GM19463 (cell line): ENCODE data around the gene NKX2-8.

Source experiments
- ATAC-seq: cut with Tn5 transposase; IDR thresholded peaks from one replicate; pipeline ENCODE4 v1.9.1; 2021; ENCODE audit warnings: mild to moderate bottlenecking, moderate library complexity; ENCODE audit not compliant: unreplicated experiment

NKX2-8 gene

GRCh38 chr14:36582011-36582873 lies at the start of gene NKX2-8:
Gene NKX2-8 (minus strand): TSS chr14:36582614. CDS start chr14:36582389, 225 bp downstream.
- no peak for ATAC-seq

DNA sequence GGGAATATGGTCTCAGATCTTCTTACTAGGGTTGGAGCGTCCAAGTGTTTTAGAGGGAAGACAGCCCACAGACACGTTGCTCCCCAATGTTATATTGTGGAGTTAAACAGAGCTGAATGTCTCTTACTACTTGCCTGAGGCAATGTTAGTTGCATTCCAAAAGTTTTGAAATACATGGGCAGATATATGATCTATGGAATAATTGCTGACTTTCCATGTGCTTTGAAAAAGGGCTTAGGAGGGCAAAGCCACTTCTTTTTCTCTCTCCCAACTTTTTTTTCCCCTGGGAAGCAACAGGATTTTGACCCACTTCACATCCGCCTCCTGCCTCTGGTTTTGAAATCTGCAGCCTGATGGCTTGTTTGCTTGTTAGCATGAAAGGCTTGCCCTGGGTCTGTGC lies 45.6 kb upstream of the NKX2-8 start:
- ATAC-seq = no peak

DNA sequence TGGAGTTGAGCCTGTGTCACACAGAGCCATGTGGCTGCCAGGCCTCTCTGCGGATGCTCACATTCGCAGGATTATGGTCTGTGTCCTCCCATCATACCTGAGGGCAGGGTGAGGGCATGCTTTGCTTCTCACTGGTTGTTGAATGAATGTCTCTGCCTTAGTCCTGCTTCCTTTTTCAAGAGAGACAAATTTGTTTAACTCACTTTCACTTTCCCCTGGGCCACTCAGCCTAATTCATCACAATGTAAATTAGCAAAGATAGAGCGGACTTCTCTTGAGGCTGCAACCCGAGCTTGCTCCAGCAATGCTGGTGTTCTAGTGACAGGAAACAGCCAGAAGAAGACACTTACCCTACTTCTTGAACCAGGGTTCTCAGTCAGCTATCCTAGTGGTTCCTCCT lies 43.7 kb upstream of the NKX2-8 start:
- no peak for ATAC-seq

DNA sequence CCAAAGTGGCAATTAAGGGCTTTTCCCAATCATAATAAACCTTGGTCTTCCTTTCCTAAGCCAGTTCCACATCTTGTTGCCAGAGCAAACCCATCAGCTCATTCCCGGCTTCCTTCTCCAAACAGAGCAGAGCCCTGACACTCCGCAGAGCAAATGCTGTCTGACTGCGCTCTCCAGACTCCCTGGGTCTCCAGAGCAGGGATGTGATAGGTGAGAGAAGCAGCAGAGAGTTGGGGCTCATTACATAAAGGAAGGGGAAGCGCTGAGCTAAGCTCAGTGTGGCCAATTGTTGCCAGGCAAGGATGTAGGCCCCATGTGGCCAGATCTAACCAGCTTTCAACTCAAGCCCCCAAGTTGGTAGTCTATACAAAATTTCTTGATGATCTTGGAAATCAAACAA lies 43.0 kb upstream of the NKX2-8 start:
- no peak for ATAC-seq

DNA sequence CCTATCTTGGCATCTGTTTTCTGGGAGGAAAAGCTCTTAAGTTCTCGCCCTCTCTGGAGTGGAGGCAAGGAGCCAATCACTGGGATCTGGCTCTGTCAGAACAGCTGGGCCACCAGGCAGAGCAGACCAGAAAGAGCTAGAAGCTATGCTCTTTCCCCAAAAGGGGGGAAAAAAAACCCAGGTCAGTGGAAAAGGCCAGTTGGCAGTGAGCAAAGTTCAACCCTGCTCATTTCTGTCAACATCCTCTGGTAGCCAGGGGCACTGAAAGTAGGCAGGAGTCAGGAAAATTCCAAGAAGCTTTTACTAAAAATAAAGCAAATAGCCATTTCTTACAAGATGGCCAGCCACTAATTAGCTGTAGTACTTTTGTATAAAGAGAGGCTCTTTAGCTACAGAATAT lies 42.6 kb upstream of the NKX2-8 start:
- ATAC-seq = no peak

DNA sequence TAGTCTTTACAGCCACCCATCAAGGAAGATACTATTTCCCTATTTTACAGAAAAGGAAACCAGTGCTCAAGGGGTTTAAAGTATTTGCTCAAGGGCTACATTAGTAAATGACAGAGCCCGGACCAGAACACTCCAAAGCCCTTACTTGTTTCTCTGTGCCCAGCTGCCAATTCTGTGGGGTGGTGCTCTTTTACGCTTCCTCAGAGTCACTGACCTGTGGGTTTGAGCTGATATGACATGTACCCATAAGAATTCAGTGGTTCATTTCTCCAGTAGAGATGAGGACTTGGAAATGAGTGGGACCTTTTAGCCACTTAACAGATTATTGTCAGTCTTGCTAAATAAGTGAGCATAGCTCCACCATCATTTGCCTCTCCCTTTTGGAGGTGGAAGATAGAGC lies 37.4 kb upstream of the NKX2-8 start:
- ATAC-seq = no peak

DNA sequence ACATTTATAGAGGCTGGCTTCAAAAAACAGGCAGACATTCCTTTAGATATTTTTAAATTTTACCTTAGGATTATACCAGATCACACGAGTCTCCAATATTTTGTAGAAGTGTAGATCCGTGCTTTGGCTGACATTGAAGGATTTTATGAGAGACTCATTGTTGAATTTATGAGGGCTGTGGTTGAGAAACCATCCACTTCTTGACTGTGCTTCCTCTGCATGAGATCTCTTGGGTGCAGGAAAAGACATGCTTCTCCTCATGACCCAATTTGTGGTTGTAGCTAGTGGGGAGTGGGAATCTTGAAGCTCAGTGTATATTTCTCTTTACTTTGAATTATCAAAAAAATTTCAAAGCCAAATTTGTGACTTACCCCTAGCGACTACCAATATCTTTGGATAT lies 36.7 kb upstream of the NKX2-8 start:
- no peak for ATAC-seq

DNA sequence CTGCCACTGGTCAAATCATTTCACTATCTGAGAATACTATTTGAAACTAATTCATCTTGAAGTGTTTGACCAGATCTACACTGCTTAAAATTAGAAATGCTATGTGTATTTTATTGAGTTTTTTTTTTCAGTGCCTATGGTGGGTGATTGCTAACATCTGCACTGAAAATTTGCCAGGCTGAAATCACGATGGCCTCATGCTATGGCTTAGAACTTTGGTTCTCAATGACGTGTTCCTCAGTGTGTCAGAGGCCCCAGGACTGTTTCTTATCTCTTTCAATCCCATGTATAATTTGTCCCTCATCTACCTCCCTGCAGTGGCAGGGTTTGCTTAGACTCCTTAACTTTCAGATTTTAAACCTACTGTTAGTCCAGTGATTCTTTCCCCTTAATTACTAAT lies 36.2 kb upstream of the NKX2-8 start:
- ATAC-seq = no peak

- no peak for ATAC-seq
These were observed 35.4 kb upstream of the NKX2-8 start for GRCh38 chr14:36617824-36618223.

GRCh38 chr14:36605506-36605857 lies 23.1 kb upstream of the NKX2-8 start:
- no peak for ATAC-seq

GRCh38 chr14:36604757-36605505 lies 22.5 kb upstream of the NKX2-8 start:
- peak; percentile 66 for ATAC-seq

- no peak for ATAC-seq
These were observed 18.0 kb upstream of the NKX2-8 start for GRCh38 chr14:36600431-36600830.

- no peak for ATAC-seq
These were observed 9.1 kb upstream of the NKX2-8 start for GRCh38 chr14:36591482-36591881.

DNA sequence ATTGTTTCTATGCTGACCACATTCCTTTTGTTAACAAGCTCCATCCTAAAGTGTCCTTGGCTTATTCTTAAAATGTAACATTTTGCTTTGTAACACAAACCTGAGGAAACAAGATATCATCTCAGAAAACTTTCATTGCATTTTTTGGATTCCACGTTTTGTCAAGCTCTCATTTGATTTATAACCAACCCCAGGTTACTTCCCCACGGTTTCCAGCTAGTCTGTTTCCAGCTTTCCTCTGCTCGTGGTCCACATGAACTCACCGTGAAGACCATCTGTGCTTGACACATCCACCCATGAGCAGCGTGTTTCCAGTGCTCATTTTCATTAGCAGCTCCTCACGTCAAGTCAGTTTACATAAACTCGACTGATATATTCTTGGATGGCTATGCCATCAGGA lies 6.4 kb upstream of the NKX2-8 start:
- ATAC-seq = no peak

DNA sequence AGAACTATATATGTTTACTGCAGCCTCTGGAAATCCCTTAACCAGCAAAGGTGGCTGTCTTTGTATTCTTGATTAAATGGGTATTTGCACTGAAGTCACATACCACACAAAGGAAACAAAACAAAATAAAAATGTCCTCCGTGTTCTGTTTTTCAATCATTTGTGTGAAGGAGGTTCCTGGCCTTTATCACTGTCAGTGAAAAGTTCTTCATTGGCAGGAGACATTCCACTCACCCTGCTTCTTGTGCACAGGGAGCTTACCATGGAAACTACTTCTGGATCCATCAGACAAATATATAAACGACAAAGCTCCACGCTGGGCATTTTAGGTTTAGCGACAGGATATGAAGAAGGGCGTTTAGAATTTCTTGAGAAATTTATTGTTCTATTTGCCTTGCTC lies 5.7 kb upstream of the NKX2-8 start:
- no peak for ATAC-seq

DNA sequence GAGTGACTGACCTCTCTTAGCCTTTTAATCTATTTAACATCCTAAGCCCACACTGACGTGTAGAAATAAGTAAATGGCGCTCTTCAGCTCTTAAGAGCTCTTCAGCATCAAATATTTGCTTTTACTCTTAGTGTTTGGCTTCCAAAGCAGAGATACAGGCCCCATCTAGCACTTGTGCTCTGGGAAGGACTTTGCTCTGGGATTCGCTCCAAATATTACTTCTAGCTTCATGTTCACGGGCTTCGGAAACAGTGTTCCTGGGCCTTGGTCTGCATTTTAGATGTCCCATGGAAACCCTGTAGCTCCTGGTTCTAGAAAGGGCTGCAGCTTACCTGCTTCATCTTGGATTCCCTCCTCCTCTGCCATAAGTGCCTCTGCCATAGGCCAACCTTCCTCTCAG lies 2.7 kb upstream of the NKX2-8 start:
- no peak for ATAC-seq

DNA sequence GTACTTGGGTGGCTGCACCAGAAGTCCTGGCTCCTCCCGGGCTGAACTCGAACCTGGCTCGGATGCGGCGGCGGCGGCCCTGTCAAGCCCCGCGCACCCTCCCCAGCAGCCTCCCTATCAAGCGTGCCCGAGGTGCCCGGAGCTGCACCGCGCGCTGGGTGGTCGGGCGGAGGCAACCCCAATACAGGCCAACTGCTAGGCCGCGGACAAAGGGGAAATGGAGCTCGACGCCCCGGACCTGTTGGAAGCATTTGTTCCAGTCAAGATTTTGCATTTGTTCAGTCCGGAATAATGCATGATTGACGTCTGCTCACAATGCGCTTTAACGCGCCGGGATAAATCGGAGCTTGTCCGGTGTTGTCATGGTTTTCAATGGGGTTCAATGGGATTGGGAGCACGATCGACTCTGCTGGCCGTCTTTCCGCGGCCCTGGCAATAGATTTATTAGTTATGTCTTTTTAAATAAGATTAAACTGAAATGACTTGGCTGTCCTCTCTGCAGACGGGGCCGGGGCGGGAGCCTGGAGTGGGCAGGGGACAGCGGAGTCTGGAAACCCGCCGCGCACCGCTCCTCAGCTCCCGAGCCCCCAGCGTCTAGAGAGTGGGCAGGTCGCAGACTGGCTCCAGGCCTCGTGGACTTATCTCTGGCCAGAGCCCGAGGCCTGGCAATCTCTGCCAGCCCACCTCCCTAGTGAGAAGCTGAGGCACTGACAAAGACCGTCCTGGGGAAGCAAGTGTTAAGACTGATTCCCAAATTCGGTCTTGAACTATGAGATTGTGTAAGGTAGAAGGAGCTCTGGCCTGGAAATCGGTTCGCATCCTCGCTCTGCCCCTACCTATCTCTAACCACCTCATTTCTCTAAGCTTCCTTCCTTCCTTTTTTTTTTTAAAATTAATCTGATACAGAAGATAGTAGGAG lies 1.7 kb upstream of the NKX2-8 start:
- ATAC-seq = no peak

GRCh38 chr14:36583242-36583892 lies 953 bp upstream of the NKX2-8 start:
- no peak for ATAC-seq

GRCh38 chr14:36582874-36583241 lies 444 bp upstream of the NKX2-8 start:
- no peak for ATAC-seq

DNA sequence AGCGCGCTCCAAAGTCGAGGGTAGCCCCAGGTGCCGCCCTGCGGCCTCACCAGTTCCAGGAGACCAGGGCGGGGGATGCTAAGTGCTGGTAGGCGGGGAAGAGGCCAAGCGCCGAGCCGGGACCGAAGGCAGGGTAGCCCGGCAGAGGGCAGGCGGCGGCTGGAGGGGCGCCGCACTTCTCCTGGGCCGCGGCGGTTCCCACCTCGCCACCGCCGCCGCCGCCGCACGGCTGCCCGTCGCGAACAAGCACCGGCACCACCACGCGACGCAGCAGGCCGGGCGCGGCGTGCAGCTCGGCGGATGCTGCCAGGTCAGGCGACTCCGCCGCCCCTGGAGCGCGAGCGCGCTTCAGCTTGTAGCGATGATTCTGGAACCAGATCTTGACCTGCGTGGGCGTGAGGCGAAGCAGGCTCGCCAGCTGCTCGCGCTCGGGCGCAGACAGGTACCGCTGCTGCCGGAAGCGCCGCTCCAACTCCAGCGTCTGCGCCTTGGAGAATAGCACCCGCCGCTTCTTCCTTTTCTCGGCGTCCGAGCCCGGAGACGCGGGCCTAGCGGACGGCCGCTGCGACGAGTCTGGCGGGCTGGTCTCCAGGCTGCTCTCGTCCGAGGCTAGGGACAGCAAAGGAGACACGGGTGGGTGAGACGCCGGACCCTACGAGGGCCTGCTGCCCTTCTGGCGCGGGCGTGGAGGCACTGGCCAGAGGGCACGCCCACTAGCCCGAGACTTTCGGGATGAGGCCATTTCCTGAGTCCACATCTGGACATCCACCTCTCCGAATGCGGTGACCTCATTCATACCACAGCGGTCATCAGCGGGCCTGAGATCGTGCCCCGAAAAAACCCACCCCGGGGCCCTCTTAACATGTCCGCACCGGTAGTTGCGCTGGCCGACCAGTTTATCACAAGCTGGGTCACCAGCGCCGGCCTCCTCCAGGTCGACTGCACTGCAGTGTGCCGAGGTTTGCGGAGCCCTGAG lies 1.3 kb downstream of the NKX2-8 start:
- ATAC-seq = peak; percentile 58
